Occipital lobe (tissue), 2 donors: ENCODE results near the gene SH3GL1. TPM values are rescaled to one million over a fixed set of nuclear protein-coding genes. Genes with fewer than 3 reads are reported as not detected.

Experiments used
- DNase-seq: peaks from one replicate; lab custom pipeline; 2025; lab: John Stamatoyannopoulos, UW
- total RNA-seq: library from RNA; depleted of rRNA; stranded (reverse); fragments of >200 nt; gene quantifications from one replicate; pipeline ENCODE4 v1.2.3, GENCODE V29; 2014

The SH3GL1 gene, protein sequence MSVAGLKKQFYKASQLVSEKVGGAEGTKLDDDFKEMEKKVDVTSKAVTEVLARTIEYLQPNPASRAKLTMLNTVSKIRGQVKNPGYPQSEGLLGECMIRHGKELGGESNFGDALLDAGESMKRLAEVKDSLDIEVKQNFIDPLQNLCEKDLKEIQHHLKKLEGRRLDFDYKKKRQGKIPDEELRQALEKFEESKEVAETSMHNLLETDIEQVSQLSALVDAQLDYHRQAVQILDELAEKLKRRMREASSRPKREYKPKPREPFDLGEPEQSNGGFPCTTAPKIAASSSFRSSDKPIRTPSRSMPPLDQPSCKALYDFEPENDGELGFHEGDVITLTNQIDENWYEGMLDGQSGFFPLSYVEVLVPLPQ
- total RNA-seq = 15.3 TPM

GRCh38 chr19:4400135-4400936 lies at the start of gene SH3GL1:
Gene SH3GL1 (minus strand): TSS chr19:4400547. CDS start chr19:4400368, 179 bp downstream.
- peak; percentile 86 for DNase-seq

DNA sequence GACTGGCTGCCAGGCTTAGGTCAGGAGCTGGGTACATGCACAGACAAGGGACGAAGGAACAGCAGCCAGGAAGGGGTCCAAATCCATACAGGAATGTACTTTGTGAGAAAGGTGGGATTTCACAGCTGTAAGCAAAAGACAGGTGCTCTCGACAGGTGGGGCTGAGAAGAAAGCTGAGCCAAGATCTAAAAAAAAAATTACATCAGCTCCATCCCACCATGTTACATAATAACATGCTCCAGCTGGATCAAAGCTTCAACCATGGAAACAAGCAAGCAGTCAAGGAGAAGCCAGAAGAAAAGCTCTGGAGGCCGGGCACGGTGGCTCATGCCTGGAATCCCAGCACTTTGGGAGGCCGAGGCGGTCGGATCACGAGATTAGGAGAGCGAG lies 49.3 kb upstream of the SH3GL1 start:
- no peak for DNase-seq

DNA sequence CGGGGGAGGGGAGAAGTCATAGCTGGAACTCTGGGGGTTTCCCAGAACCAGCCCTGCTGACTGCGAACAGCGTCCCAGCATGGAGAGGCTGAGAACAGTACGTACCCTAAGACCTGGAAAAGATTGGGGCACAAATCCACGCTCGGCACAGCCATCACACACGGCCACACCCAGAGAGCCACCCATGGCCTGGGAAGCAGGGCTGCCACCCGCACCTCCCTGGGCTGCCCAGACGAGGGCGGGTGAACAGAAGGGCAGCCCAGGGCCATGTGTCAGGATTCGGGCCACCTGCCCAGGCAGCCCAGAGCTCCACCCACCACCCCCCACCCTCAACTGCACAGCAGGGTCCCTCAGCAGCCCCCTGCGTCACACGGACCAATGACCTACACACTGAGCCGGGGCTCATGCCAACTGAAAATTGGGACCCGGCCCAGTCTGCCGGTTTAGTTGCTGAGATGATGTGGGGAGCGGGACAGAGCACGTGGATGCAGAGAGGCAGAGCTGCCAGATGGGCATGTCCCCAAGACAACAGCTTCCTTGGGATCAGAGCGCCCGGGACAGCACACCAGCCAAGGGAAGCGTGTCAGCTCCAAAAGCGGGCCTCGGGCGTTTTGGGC lies 48.8 kb upstream of the SH3GL1 start:
- peak; percentile 79 for DNase-seq

DNA sequence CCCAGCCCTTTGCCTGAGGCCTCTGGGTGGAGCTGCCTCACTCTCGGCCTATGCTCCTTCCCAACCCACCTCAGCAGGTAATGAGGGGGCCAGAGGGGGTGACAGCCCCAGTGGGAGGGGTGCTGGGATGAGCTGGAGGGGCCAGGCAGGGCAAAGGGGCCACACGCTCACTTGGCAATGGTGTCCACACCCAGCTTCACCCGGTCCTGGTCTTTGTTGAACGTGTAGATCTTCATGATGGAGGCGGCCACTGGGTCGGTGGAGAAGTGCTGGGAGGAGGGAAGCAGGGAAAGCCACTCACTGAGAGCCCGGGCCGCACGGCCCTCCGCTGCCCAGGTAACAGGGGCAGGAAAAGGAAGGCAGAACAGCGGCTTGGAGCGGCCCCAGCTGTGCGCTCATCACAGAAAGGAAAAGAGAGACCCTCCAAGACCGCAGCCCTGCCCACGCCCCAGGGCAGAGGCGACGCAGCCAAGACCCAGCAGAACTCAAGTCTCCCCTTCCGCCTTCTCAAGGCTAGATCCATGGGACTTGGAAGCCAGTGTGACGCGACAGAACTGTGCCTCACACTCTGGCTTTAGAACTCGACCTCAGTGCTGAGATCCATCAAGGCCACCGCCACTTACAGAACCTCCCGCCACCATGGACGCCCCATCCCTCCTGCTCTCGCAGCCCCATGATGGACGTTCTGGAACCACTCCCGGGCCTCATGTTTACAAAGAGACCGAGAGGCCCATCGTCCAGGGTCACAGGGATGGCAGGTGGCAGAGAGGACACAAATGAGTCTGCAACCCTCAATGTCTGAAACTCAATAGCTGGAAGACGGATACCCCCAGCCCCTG lies 48.0 kb upstream of the SH3GL1 start:
- no peak for DNase-seq

- DNase-seq = no peak
Measured at GRCh38 chr19:4447327-4448146, 47.2 kb upstream of the SH3GL1 start.

- no peak for DNase-seq
Measured at GRCh38 chr19:4446704-4447200, 46.4 kb upstream of the SH3GL1 start.

GRCh38 chr19:4445963-4446703 lies 45.8 kb upstream of the SH3GL1 start:
- DNase-seq = no peak

GRCh38 chr19:4444765-4445741 lies 44.7 kb upstream of the SH3GL1 start:
- DNase-seq = no peak

GRCh38 chr19:4443966-4444764 lies 43.8 kb upstream of the SH3GL1 start:
- DNase-seq = no peak

DNA sequence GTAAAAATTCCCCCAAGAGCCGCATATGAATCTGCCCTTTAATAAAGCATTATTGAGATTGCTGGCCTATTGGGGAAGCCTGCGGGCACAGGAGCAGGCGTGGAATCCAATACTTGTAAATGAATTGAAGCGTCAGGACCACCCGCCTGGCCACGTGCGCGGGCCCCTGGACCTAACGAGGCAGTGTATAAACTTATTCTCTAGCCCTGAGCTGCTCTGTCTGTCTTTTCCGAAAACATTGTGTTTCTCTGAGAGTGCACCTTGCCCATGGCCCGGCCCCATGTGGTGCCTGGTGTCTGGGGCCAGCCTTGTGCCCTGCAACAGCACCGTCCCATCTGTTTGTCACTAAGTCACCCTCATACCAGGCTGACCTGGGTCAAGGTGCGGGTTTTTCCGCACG lies 42.8 kb upstream of the SH3GL1 start:
- no peak for DNase-seq

DNA sequence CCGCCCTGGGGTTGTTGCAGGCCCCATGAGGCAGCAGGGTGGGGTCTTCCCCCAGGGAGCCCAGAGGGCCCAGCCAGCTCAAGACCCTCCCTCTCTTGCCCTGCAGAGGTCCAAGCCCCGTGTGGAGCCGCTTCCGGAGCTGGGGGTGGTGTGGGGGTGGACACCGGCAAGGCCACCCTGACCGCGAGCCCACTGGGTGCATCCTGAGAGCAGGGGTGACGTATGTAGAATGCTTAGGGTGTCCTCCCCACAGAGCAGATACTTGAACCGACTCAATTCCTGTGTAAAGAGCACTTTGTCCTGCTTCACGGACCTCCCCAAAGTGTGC lies 42.4 kb upstream of the SH3GL1 start:
- no peak for DNase-seq

DNA sequence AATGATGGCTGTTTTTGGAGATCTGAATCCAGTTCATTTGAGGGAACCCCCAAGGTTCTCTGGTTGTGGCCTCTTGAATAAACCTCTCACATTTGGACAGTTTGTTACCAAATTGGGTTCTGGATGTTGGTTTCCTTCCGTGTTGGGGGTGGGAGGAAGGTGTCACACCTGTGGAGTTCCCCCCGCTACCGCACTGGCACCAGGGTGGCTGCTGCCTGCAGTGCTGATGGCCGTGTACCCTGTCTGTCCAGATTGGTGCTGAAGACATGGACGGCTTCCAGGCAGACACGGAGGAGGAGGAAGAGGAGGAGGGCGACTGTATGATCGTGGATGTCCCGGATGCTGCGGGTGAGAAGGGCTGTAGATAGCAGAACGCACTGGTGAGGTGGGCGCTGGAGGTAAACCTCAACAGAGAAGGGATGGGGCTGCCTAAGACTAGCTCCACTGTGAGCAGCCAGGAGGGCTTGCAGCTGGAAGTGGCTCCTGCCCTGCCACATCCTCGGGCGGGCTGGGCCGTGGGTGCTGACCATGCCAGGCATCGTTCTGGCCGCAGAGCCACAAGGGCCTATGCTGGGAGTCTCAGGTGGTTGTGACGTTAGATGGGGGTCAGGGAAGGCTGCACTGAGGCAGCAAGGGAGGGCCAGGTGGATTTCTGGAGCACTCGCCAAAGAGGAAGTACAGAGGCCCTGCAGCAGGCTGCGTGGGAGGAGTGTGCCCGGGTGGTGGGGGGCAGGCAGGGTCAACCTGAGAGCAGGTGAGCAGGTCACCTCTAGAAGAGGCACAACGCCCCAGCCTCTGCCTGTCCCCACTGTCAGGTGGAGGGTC lies 41.9 kb upstream of the SH3GL1 start:
- no peak for DNase-seq

- DNase-seq = peak; percentile 55
Measured at GRCh38 chr19:4439243-4439642, 38.9 kb upstream of the SH3GL1 start.

DNA sequence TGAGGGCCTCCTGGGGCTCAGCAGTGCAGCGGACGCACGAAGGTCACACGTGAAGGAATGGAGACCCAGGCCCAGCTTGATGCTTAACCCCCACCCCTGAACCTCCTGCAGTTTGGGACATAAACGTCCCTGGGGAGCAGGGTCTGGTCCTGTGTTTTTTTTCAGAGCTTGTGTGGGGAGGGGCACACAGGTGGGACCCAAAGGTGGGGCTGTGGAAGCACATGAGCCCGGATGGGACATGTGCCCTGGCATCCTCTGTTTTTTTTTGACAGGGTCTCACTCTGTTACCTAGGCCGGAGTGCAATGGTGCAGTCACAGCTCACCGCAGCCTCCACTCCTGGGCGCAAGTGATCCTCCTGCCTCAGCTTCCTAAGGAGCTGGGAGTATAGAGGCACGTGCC lies 36.8 kb upstream of the SH3GL1 start:
- DNase-seq = no peak

GRCh38 chr19:4436231-4436630 lies 35.9 kb upstream of the SH3GL1 start:
- DNase-seq = no peak

- no peak for DNase-seq
Measured at GRCh38 chr19:4434391-4434790, 34.0 kb upstream of the SH3GL1 start.
